BLaER1 treated with 17β-estradiol and CSF1 and Interleukin-3, amounts not matched to agents 10 nM and 100 nM (cell line): Measurements from ENCODE around the gene PAIP2.

Experiments
- H3K27ac ChIP-seq, 11 experiments: shearing (Covaris generic); formaldehyde crosslinking; 2 replicates each; pipeline ENCODE4 v1.8.1; 2022
- H3K27me3 ChIP-seq, 11 experiments: shearing (Covaris generic); formaldehyde crosslinking; 2 replicates each; pipeline ENCODE4 v1.8.1; 2022
- H3K36me3 ChIP-seq, 11 experiments: shearing (Covaris generic); formaldehyde crosslinking; 2 replicates each; pipeline ENCODE4 v1.8.1; 2022
- H3K4me1 ChIP-seq, 10 experiments: shearing (Covaris generic); formaldehyde crosslinking; 2 replicates each; pipeline ENCODE4 v1.8.1; 2022
- H3K4me2 ChIP-seq, 11 experiments: shearing (Covaris generic); formaldehyde crosslinking; 2 replicates each; pipeline ENCODE4 v1.8.1; 2022
- H3K4me3 ChIP-seq, 10 experiments: shearing (Covaris generic); formaldehyde crosslinking; 2 replicates each; pipeline ENCODE4 v1.8.1; 2022
- H3K9ac ChIP-seq, 11 experiments: shearing (Covaris generic); formaldehyde crosslinking; 2 replicates each; pipeline ENCODE4 v1.8.1; 2022
- H3K9me3 ChIP-seq, 11 experiments: shearing (Covaris generic); formaldehyde crosslinking; replicated peaks in 1 of 11; 2 replicates each; pipeline ENCODE4 v1.8.1; 2022
- H4K20me1 ChIP-seq, 11 experiments: shearing (Covaris generic); formaldehyde crosslinking; 2 replicates each; pipeline ENCODE4 v1.8.1; 2022
- Cebpa-rat ChIP-seq, 11 experiments: shearing (Covaris generic); IDR thresholded peaks; 2 replicates each; pipeline ENCODE4 v1.8.1; 2022

Gene PAIP2

GRCh38 chr5:139389701-139390638 is 48.3 kb downstream of the PAIP2 start, which contains the start of gene MZB1:
Gene MZB1, minus strand, starts transcription at chr5:139389913. Its CDS starts 57 bp downstream, at chr5:139389856.
- Histone ChIP-seq H3K9ac (peak within 1 kb of the TSS; percentile 65 to 98 (median 95); a peak in 21 of 22 replicates), H3K4me3 (peak within 1 kb of the TSS; percentile 30 to 86 (median 76)), H3K9me3 (no peaks in the 10 kb centered on the region), H3K36me3 (peaks cover 0 to 16% (median 5%) of the 10 kb centered on the region in 11 experiments; a peak in 10 of 22 replicates), H3K4me1 (peaks cover 59 to 87% (median 76%) of the 10 kb centered on the region in 10 experiments), H3K4me2 (peak within 1 kb of the TSS; percentile 90 to 99 (median 97)), H3K27ac (peak within 1 kb of the TSS; percentile 44 to 100 (median 99); a peak in 21 of 22 replicates), H3K27me3 (no peaks in the 10 kb centered on the region), H4K20me1 (peaks cover 0 to 8% (median 8%) of the 10 kb centered on the region in 11 experiments; a peak in 18 of 22 replicates)
- no peak for TF ChIP-seq Cebpa-rat (IDR thresholded peaks at IDR 0.05)

- Histone ChIP-seq H3K36me3 (peaks cover 0 to 25% (median 15%) of the 10 kb centered on the region in 11 experiments; a peak in 15 of 22 replicates), H3K4me2 (peak overlapping the region; percentile 90 to 99 (median 97)), H3K9ac (peak overlapping the region; percentile 81 to 98 (median 95)), H3K27ac (peak overlapping the region; percentile 66 to 100 (median 99)), H3K4me1 (peaks cover 59 to 87% (median 76%) of the 10 kb centered on the region in 10 experiments), H4K20me1 (peaks cover 0 to 17% (median 17%) of the 10 kb centered on the region in 11 experiments; a peak in 18 of 22 replicates), H3K9me3 (no peaks in the 10 kb centered on the region), H3K4me3 (peak overlapping the region; percentile 63 to 86 (median 76)), H3K27me3 (no peaks in the 10 kb centered on the region)
- TF ChIP-seq Cebpa-rat (IDR thresholded peaks at IDR 0.05): no peak
Measured at GRCh38 chr5:139390639-139391569, 49.2 kb downstream of the PAIP2 start.

- Histone ChIP-seq H4K20me1 (peaks cover 0 to 26% (median 25%) of the 10 kb centered on the region in 11 experiments; a peak in 18 of 22 replicates), H3K4me2 (peak overlapping the region; percentile 90 to 99 (median 97)), H3K27me3 (no peaks in the 10 kb centered on the region), H3K36me3 (peaks cover 0 to 25% (median 22%) of the 10 kb centered on the region in 11 experiments; a peak in 15 of 22 replicates), H3K4me3 (peak overlapping the region; percentile 63 to 86 (median 76)), H3K9me3 (no peaks in the 10 kb centered on the region), H3K9ac (peak overlapping the region; percentile 81 to 98 (median 95)), H3K27ac (peak overlapping the region; percentile 66 to 100 (median 99)), H3K4me1 (peaks cover 59 to 87% (median 76%) of the 10 kb centered on the region in 10 experiments)
- no peak for TF ChIP-seq Cebpa-rat (IDR thresholded peaks at IDR 0.05)
Measured at GRCh38 chr5:139391570-139392323, 50.1 kb downstream of the PAIP2 start.

GRCh38 chr5:139392324-139392677 is 50.6 kb downstream of the PAIP2 start:
- H3K4me1 ChIP-seq: peaks cover 59 to 87% (median 78%) of the 10 kb centered on the region in 10 experiments
- H3K4me2 ChIP-seq: peak overlapping the region; percentile 90 to 99 (median 97)
- H3K9me3 ChIP-seq: no peaks in the 10 kb centered on the region
- peaks cover 0 to 28% (median 23%) of the 10 kb centered on the region in 11 experiments; a peak in 15 of 22 replicates for H3K36me3 ChIP-seq
- H4K20me1 ChIP-seq: peaks cover 0 to 31% (median 28%) of the 10 kb centered on the region in 11 experiments; a peak in 18 of 22 replicates
- peak overlapping the region; percentile 66 to 100 (median 99) for H3K27ac ChIP-seq
- no peaks in the 10 kb centered on the region for H3K27me3 ChIP-seq
- H3K9ac ChIP-seq: peak overlapping the region; percentile 81 to 98 (median 95)
- peak overlapping the region; percentile 63 to 86 (median 76) for H3K4me3 ChIP-seq
- no peak for TF ChIP-seq Cebpa-rat (IDR thresholded peaks at IDR 0.05)

- H3K27ac ChIP-seq: peak overlapping the region; percentile 66 to 100 (median 99)
- H3K27me3 ChIP-seq: no peaks in the 10 kb centered on the region
- peaks cover 0 to 31% (median 28%) of the 10 kb centered on the region in 11 experiments; a peak in 18 of 22 replicates for H4K20me1 ChIP-seq
- TF ChIP-seq Cebpa-rat (IDR thresholded peaks at IDR 0.05): no peak
- peak overlapping the region; percentile 63 to 86 (median 76) for H3K4me3 ChIP-seq
- H3K9ac ChIP-seq: peak overlapping the region; percentile 81 to 98 (median 95)
- no peaks in the 10 kb centered on the region for H3K9me3 ChIP-seq
- H3K4me2 ChIP-seq: peak overlapping the region; percentile 90 to 99 (median 97)
- peaks cover 0 to 28% (median 23%) of the 10 kb centered on the region in 11 experiments; a peak in 15 of 22 replicates for H3K36me3 ChIP-seq
- peaks cover 59 to 86% (median 78%) of the 10 kb centered on the region in 10 experiments for H3K4me1 ChIP-seq
Measured at GRCh38 chr5:139392678-139393496, 51.2 kb downstream of the PAIP2 start.

GRCh38 chr5:139393497-139394122 is 52.0 kb downstream of the PAIP2 start:
- peak overlapping the region; percentile 63 to 86 (median 76) for H3K4me3 ChIP-seq

More at GRCh38 chr5:139393497-139394122, 52.0 kb downstream of the PAIP2 start:
- Histone ChIP-seq H3K27ac (peak overlapping the region; percentile 66 to 100 (median 99); a peak in 21 of 22 replicates), H3K36me3 (peaks cover 0 to 28% (median 23%) of the 10 kb centered on the region in 11 experiments; a peak in 15 of 22 replicates), H3K27me3 (no peaks in the 10 kb centered on the region), H3K9ac (peak overlapping the region; percentile 81 to 98 (median 95)), H3K4me2 (peak overlapping the region; percentile 90 to 99 (median 97)), H3K4me1 (peaks cover 62 to 89% (median 76%) of the 10 kb centered on the region in 10 experiments), H3K9me3 (no peaks in the 10 kb centered on the region), H4K20me1 (peaks cover 0 to 31% (median 28%) of the 10 kb centered on the region in 11 experiments; a peak in 18 of 22 replicates)
- no peak for TF ChIP-seq Cebpa-rat (IDR thresholded peaks at IDR 0.05)
